Suppressor macrophage (primary cell): ENCODE data around the gene PSMD3.
"Not testable (repeated sequence)": the region's sequence is repeated elsewhere in the genome, so short reads cannot be mapped to it uniquely, and the experiment has no call there.

ENCODE experiments used
- DNase-seq, 4 experiments: peaks; one replicate each; pipeline ENCODE4 v3.0.0-alpha.2; 2020 to 2022

PSMD3 gene

GRCh38 chr17:39999067-39999466 is 18.5 kb downstream of the PSMD3 start:
- DNase-seq = no peak

GRCh38 chr17:40000161-40000560 is 19.6 kb downstream of the PSMD3 start:
- DNase-seq = no peak

- DNase-seq = not testable (repeated sequence)
These were observed 20.7 kb downstream of the PSMD3 start for GRCh38 chr17:40001335-40001734.

DNA sequence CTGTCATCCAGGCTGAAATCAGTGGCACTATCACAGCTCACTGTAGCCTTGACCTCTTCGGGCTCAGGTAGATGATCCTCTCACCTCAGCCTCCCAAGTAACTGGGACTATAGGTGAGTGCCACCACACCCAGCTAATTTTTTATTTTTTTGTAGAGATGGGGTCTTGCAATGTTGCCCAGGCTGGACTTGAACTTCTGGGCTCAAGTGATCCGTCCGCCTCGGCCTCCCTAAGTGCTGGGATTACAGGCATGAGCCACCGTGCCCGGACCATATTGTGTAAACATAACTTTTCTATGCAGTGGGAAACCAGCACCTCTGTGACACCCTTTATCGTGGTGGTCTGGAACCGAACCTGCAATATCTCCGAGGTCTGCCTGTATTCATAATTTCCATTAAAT is 23.5 kb downstream of the PSMD3 start:
- DNase-seq = no peak

DNA sequence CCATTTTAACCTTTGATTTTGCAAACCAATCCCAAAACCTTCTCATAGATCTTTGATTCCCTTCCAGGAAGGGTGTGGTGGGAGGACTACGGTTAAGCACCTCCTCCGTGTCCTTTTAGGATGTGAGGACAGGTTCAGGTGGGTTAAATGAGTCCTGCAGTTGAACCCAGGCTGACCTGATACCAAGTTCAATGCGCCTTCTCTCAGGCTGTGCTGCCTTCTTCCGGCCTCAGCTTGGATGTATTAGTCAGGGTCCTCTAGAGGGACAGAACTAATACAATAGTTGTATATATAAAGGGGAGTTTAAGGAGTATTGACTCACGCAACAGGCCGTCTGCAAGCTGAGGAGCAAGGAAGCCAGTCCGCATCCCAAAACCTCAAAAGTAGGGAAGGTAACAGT is 24.1 kb downstream of the PSMD3 start:
- DNase-seq = no peak

DNA sequence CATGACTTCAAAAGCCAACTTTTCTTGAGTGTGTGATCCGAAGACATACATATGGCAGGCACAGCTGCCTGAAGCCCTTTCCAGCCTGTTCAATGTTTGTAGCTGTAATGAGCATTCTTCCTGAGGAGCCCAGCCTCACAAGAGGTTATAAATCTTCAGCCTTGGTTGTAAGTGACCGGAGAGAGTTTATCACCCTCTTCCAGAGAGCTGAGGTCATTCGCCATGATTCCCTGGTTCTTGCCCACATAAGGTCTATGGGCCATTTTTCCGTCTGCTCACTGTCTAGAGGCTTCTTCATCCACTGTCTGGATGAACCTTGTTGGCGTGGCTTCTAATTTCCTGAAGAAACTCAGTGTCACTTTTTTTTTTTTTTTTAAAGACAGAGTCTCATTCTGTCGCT is 24.9 kb downstream of the PSMD3 start:
- DNase-seq = no peak

- DNase-seq = not testable (repeated sequence)
These were observed 30.4 kb downstream of the PSMD3 start for GRCh38 chr17:40010946-40011500.

DNA sequence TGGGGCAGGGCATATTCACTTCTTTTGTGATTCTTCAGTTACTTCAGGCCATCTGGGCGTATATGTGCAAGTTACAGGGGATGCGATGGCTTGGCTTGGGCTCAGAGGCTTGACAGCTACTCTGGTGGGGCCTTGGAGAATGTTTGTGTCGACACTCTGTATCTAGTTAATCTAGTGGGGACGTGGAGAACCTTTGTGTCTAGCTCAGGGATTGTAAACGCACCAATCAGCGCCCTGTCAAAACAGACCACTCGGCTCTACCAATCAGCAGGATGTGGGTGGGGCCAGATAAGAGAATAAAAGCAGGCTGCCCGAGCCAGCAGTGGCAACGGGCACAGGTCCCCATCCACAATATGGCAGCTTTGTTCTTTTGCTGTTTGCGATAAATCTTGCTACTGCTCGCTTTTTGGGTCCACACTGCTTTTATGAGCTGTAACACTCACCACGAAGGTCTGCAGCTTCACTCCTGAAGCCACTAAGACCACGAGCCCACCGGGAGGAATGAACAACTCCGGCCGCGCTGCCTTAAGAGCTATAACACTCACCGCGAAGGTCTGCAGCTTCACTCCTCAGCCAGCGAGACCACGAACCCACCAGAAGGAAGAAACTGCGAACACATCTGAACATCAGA is 31.5 kb downstream of the PSMD3 start:
- not testable (repeated sequence) for DNase-seq

DNA sequence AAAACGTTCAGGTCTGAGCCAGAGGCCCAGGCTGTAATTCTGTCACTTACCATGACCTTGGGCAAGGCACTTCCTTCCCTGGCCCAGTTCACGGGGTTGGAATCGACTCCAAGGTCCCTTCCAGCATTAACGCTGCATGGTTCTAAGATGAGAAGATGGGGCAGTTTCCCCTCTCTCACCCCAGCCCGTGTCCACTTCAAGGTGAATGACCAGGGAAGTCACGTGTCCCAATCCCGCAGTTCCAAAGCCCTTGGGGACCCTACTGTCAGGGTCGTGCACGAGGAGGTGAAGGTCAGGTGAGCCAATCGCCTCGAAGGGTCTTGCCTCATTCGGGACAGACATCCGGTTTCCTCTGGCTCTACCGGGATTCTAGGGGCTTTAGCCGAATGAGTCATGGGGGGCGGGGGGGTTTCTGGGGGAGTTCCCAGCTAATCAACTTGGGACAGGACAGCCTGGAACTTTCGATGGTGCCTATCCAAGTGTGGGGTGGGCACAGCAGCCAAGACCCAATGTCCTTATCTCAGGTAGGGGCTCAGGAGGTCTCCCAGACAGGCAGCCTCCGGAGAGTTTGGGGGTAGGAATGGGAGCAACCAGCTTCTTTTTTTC is 33.9 kb downstream of the PSMD3 start:
- DNase-seq = no peak

- DNase-seq = peak in 2 of 4 experiments; percentile 24 to 36
These were observed 34.7 kb downstream of the PSMD3 start, which contains the start of gene CSF3 for GRCh38 chr17:40015005-40015997. Gene CSF3, plus strand, starts transcription at chr17:40015440. Its CDS starts 35 bp downstream, at chr17:40015475.

- peak in 3 of 4 experiments; percentile 37 to 54 (median 45) for DNase-seq
These were observed 35.7 kb downstream of the PSMD3 start for GRCh38 chr17:40015998-40016985.

- no peak for DNase-seq
These were observed 36.9 kb downstream of the PSMD3 start for GRCh38 chr17:40017422-40018080.

DNA sequence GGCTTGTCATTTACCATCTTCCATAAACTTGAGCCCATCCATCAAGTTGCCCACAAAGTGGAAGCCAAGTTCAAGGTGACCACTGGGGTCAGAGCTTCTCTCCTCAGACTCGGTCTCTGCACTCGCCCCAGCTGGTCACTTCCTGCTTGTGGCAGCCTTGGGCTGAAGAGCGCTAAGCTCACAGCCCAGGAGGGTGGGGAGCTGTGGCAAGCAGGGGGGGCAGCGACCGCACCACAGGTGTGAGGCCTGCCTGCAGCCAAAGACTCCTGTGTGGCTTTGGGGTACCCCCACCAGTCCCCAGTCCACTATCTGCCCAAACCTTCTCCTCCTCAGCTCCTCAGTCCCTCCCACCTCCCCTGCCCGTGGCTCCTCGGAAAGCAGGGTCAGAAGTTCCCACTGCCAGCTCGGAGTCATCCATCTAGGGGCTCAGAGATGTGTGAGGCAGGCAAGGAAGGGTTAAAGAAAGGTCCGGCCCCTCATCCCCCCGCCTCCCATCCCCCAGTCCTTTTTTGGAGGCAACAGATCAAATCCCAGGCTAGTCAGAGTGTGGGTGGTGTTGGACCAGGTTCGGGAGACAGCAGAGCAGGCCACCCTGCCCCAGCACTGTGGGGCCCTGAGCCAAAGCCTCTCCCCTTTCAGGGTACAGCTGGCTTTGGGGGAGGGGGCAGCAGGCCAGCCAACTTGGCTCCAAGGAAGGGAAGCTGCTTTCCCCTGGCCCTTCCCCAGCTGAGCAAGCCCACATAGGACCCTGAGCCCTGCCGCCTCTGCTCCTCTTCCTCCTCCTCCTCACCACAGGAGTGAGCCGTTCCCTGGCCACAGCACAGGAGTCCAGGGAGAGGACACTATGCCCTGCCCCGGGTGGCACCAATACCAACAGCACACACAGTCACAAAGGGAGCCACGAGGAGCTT is 37.9 kb downstream of the PSMD3 start:
- DNase-seq = peak in 1 of 4 experiments; percentile 18

DNA sequence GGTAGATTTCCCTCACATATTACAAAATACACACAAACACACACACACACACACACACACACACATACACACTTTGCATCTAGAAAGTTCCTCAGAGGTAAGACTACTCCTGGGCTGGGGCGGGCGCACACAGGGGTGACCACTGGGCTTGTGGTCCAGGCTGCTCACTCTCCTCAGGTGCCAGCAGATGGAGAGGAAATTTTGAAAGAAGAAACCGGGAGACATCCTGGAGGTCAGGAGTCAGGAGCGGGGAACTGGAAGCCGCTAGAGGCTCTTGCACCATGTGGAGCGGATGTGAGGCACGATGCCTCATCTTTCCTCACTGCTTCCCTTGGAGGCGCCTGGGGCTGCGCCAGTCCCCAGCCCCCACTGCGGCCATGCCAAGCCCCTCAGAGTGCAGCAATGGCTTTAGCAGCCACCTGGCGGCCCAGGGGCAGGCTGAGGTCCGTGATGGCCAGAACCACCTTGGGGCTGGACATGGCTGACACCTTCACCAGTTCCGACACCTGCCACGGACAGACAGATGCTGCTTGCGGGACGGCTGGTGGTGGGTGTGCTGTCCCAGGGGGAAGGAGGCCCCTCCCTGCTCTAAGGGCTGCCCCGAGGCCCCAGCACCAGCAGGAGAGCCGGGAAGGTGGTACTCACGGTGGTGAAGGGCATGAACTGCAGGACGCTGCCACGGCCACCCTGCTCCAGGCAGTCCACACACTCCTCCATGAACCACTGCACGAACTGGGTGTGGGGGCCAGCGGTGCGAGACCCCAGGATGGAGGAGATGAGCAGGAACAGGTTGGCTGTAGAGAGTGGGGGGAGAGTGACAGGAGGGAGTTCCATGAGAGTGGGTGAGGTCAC is 38.8 kb downstream of the PSMD3 start:
- no peak for DNase-seq

DNA sequence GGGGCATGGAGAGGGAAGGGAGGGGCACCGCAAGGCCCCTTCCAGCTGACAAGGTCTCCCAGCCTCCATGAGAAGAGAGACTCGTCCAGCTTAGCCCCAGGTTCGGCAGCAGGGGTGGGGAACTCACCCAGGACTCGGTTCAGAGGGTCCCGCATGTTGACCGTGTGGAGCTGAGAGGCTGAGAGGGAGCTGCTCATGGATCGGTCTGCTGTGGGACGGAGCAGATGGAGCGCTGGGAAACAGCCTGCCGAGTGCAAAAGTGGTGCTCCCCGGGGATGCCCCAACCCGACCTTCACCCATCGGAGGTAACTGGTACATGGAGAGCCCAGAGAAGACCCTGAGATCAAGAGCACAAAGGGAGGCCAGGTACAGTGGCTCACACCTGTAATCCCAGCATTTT is 39.5 kb downstream of the PSMD3 start:
- DNase-seq = no peak

- peak in 3 of 4 experiments; percentile 16 to 44 (median 36) for DNase-seq
These were observed 40.9 kb downstream of the PSMD3 start for GRCh38 chr17:40021451-40021971.

GRCh38 chr17:40022497-40022896 is 41.9 kb downstream of the PSMD3 start:
- no peak for DNase-seq

DNA sequence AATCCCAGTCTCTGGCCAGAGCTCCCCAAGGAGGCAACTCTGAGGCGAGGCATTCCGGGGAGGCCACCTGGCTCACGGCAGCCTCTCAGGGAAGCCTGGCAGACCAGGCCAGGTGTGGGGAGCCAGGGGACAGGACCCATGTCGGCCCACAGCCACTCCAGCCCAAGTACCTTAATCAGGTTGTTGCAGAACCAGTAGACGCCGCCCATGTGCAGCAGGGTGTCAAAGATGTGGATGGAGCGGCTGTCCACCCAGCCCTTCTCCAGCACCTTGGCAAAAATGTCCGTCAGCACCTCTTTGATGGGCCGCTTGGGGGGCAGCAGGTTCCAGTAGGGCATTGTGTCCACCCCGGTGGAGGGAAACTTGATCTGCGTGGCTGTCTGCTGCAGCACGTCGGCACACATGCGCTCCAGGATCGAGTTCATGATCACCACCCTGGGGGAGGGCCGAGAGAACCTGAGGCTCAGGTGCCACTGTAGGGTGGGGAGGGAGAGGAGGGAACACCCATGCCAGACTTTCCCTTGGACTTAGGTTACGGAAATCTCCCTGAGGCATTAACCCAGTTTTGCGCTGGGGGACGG is 42.4 kb downstream of the PSMD3 start:
- DNase-seq = no peak
